B cell (primary cell): Measurements from ENCODE around the gene AKAP9. TPM values are rescaled to one million over a fixed set of nuclear protein-coding genes. Genes with fewer than 3 reads are reported as not detected.
"Not testable (repeated sequence)": the region's sequence is repeated elsewhere in the genome, so short reads cannot be mapped to it uniquely, and the experiment has no call there.

ENCODE experiments used
- ATAC-seq: fragments of 200-7000 bp; cut with Tn5 transposase; one replicate; pipeline ENCODE4 v1.10.0; 2021; ENCODE audit warnings: low read depth, mild to moderate bottlenecking, moderate number of reproducible peaks, moderate library complexity
- CTCF ChIA-PET: fragments of 350-600 bp; sonication (Branson Sonifier 250); formaldehyde crosslinking; loops from one replicate; lab custom pipeline; 2021; ENCODE audit warnings: antibody characterized with exemption, inconsistent platforms; lab: Charles Lee
- POLR2A ChIA-PET: fragments of 350-600 bp; sonication (Branson Sonifier 250); formaldehyde crosslinking; loops from one replicate; lab custom pipeline; 2021; ENCODE audit warnings: antibody characterized with exemption; lab: Charles Lee
- DNase-seq: peaks from one replicate; pipeline ENCODE4 v3.0.0; 2013
- H2AFZ ChIP-seq: 2 replicates; pipeline ENCODE4 v1.6.1; 2012; ENCODE audit warnings: mild to moderate bottlenecking, low read depth, low read length; ENCODE audit not compliant: insufficient read depth, poor library complexity, severe bottlenecking
- H3K27ac ChIP-seq, 2 donors: 1 replicate in 1 of 2; 2 replicates in 1 of 2; pipeline ENCODE4 v1.5.1; 2012 to 2013; ENCODE audit warnings: low read length in 2 of 2, mild to moderate bottlenecking in 2 of 2, moderate library complexity in 1 of 2
- H3K27me3 ChIP-seq, 4 experiments: fragments of 200-600 bp in 1 of 4; sonication (generic) in 1 of 4; replicated peaks in 1 of 4; 1 replicate in 2 of 4; 2 replicates in 2 of 4; pipeline versions ENCODE4 v1.6.1 to v1.7.0; 2013 to 2016; ENCODE audit warnings: low read length in 3 of 4, mild to moderate bottlenecking in 2 of 4, mixed read lengths in 1 of 4, moderate library complexity in 1 of 4; ENCODE audit not compliant: insufficient read depth in 4 of 4, control insufficient read depth in 3 of 4; ENCODE audit errors: control extremely low read depth in 1 of 4
- H3K36me3 ChIP-seq, 2 experiments: replicated peaks in 1 of 2; 1 replicate in 1 of 2; 2 replicates in 1 of 2; pipeline versions ENCODE4 v1.6.1 to v1.7.1; 2013; ENCODE audit warnings: low read length in 1 of 2; ENCODE audit not compliant: insufficient read depth in 2 of 2, control insufficient read depth in 1 of 2; ENCODE audit errors: control extremely low read depth in 1 of 2, extremely low read depth in 1 of 2
- H3K4me1 ChIP-seq, 2 donors: fragments of 200-600 bp in 1 of 2; sonication (generic) in 1 of 2; 1 replicate in 1 of 2; 2 replicates in 1 of 2; pipeline versions ENCODE4 v1.5.1 to v1.6.1; 2013 to 2017; ENCODE audit warnings: low read length in 2 of 2; ENCODE audit not compliant: control insufficient read depth in 2 of 2, insufficient read depth in 2 of 2
- H3K4me2 ChIP-seq: replicated peaks from 2 replicates; pipeline ENCODE3; 2012; ENCODE audit warnings: mild to moderate bottlenecking, low read depth, low read length; ENCODE audit not compliant: poor library complexity, severe bottlenecking
- H3K4me3 ChIP-seq, 5 experiments: fragments of 200-600 bp in 1 of 5; sonication (generic) in 1 of 5; 1 replicate in 3 of 5; 2 replicates in 2 of 5; pipeline versions ENCODE4 v1.5.1 to v1.7.0; 2011 to 2016; ENCODE audit warnings: low read length in 4 of 5, mild to moderate bottlenecking in 4 of 5, low read depth in 2 of 5, control low read depth in 1 of 5, moderate library complexity in 1 of 5; ENCODE audit not compliant: insufficient read depth in 1 of 5; ENCODE audit errors: control extremely low read depth in 1 of 5, extremely low read depth in 1 of 5
- H3K79me2 ChIP-seq: fragments of 200-600 bp; sonication (generic); one replicate; pipeline ENCODE4 v1.6.0; 2016; ENCODE audit warnings: low read length; ENCODE audit not compliant: control insufficient read depth, insufficient read depth
- H3K9ac ChIP-seq: fragments of 200-600 bp; sonication (generic); 2 replicates; pipeline ENCODE4 v1.6.1; 2017; ENCODE audit warnings: mild to moderate bottlenecking, low read length, moderate library complexity
- H3K9me3 ChIP-seq, 3 donors: one replicate each; pipeline versions ENCODE4 v1.6.1 to v1.7.1; 2013; ENCODE audit warnings: low read length in 2 of 3; ENCODE audit not compliant: control insufficient read depth in 2 of 3, insufficient read depth in 1 of 3; ENCODE audit errors: control extremely low read depth in 1 of 3
- H4K20me1 ChIP-seq: 2 replicates; pipeline ENCODE4 v1.6.0; 2012; ENCODE audit warnings: mild to moderate bottlenecking, low read length; ENCODE audit not compliant: insufficient read depth, control insufficient read depth, poor library complexity, severe bottlenecking
- H3K27ac Mint-ChIP-seq: one replicate; pipeline ENCODE4 v1.8.0; 2021; ENCODE audit warnings: mixed read lengths
- H3K27me3 Mint-ChIP-seq: one replicate; pipeline ENCODE4 v1.8.0; 2021; ENCODE audit warnings: mixed read lengths
- H3K4me1 Mint-ChIP-seq: one replicate; pipeline ENCODE4 v1.8.0; 2021; ENCODE audit warnings: mixed read lengths
- H3K4me3 Mint-ChIP-seq: one replicate; pipeline ENCODE4 v1.8.0; 2021; ENCODE audit warnings: mixed read lengths
- H3K9me3 Mint-ChIP-seq: one replicate; pipeline ENCODE4 v1.8.0; 2022; ENCODE audit warnings: mixed read lengths; ENCODE audit not compliant: insufficient read depth
- EZH2 ChIP-seq: IDR thresholded peaks from 2 replicates; pipeline ENCODE4 v1.6.1; 2012; ENCODE audit warnings: borderline replicate concordance, low read depth, mild to moderate bottlenecking, moderate library complexity, low read length; ENCODE audit not compliant: insufficient read depth, poor library complexity, severe bottlenecking
- WGBS: methylation state at CpG from one replicate; pipeline ENCODE4 v1.1.5; 2013; ENCODE audit warnings: missing lambda C conversion rate; ENCODE audit not compliant: insufficient coverage; 5-methylcytosine and 5-hydroxymethylcytosine counted together
- intact Hi-C: fragments of 100-400 bp; cut with micrococcal nuclease; formaldehyde crosslinking; loops from one replicate; pipeline ENCODE4 v1.10.0; 2022
- polyA plus RNA-seq: library from polyadenylated mRNA; depleted of rRNA; stranded (reverse); fragments of >200 nt; gene quantifications from 2 replicates; pipeline ENCODE4 v1.2.3, GENCODE V29; 2012
- total RNA-seq, 2 donors: library from RNA; stranded (reverse); fragments of 120-200 nt in 1 of 2; gene quantifications; 1 replicate in 1 of 2; 2 replicates in 1 of 2; pipeline versions ENCODE4 v1.2.3 to v1.2.4, GENCODE V29; 2013 to 2022
- TF ChIP-seq, protein P1 (sequence below): fragments of 200-600 bp; IDR thresholded peaks from one replicate; pipeline ENCODE4 v1.8.0; 2022; ENCODE audit warnings: antibody characterized with exemption, mild to moderate bottlenecking

AKAP9 gene
- total and polyA plus RNA-seq, 2 donors (not counting 1 experiment from before 2014, with no cell fraction given), result 19.3 to 106 TPM

DNA sequence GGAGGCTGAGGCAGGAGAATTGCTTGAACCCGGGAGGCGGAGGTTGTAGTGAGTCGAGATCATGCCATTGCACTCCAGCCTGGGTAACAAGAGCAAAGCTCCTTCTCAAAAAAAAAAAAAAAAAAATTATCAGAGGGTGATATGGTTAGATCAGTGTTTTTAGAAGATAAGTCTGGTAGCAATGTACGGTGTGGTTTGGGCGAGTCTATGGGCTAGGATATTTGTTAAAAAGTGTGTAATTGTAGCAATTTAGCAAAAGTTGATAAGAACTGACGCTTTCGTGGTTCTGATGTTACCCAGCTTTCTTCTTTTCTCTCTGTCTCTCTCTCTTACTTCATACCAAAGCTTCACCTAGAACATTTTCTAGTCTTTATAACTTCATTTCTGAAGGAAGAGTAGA lies 200.5 kb downstream of the AKAP9 start:
- H3K27me3 Mint-ChIP-seq, result no peaks in the 10 kb centered on the region
- no peaks in the 10 kb centered on the region for H3K9me3 Mint-ChIP-seq
- no peak overlapping the region for H3K4me2 ChIP-seq
- H3K27ac Mint-ChIP-seq, result no peak overlapping the region
- H3K27me3 ChIP-seq, result no peaks in the 10 kb centered on the region
- H3K27ac ChIP-seq, result no peak overlapping the region
- H3K79me2 ChIP-seq, result no peaks in the 10 kb centered on the region
- no peaks in the 10 kb centered on the region for H3K4me1 Mint-ChIP-seq
- DNase-seq, result no peak
- no peaks in the 10 kb centered on the region for H3K4me1 ChIP-seq
- no peak overlapping the region for H3K4me3 ChIP-seq
- H2AFZ ChIP-seq, result no peak overlapping the region
- no peak for ATAC-seq
- no peak for TF ChIP-seq EZH2
- TF ChIP-seq, protein P1, sequence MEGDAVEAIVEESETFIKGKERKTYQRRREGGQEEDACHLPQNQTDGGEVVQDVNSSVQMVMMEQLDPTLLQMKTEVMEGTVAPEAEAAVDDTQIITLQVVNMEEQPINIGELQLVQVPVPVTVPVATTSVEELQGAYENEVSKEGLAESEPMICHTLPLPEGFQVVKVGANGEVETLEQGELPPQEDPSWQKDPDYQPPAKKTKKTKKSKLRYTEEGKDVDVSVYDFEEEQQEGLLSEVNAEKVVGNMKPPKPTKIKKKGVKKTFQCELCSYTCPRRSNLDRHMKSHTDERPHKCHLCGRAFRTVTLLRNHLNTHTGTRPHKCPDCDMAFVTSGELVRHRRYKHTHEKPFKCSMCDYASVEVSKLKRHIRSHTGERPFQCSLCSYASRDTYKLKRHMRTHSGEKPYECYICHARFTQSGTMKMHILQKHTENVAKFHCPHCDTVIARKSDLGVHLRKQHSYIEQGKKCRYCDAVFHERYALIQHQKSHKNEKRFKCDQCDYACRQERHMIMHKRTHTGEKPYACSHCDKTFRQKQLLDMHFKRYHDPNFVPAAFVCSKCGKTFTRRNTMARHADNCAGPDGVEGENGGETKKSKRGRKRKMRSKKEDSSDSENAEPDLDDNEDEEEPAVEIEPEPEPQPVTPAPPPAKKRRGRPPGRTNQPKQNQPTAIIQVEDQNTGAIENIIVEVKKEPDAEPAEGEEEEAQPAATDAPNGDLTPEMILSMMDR, result no peak
- POLR2A ChIA-PET, result interaction anchor here (0.6 kb wide), 1 partner anchor 42 kb away, joined by 4 read pairs; no protein-coding TSS in a partner anchor
- peaks cover 0 to 6% (median 0%) of the 10 kb centered on the region in 3 donors for H3K9me3 ChIP-seq
- no CpG with 5 or more reads among the region's 7 CpGs for WGBS
- H3K9ac ChIP-seq, result no peak overlapping the region
- CTCF ChIA-PET, result no interaction called here
- no peaks in the 10 kb centered on the region for H4K20me1 ChIP-seq
- H3K4me3 Mint-ChIP-seq, result no peak overlapping the region
- intact Hi-C loops, result no loop called here
- H3K36me3 ChIP-seq, result no peaks in the 10 kb centered on the region

GRCh38 chr7:92142791-92143190 lies 202.1 kb downstream of the AKAP9 start:
- ATAC-seq, H3K27me3 ChIP-seq, H3K27ac Mint-ChIP-seq, POLR2A ChIA-PET, H3K4me3 ChIP-seq, intact Hi-C loops, H3K4me1 ChIP-seq, H3K4me3 Mint-ChIP-seq, H3K4me1 Mint-ChIP-seq, H3K27ac ChIP-seq, H2AFZ ChIP-seq, DNase-seq, H4K20me1 ChIP-seq, H3K9ac ChIP-seq, H3K79me2 ChIP-seq, H3K36me3 ChIP-seq, H3K9me3 ChIP-seq, H3K9me3 Mint-ChIP-seq, H3K4me2 ChIP-seq, H3K27me3 Mint-ChIP-seq: not testable (repeated sequence)
- CTCF ChIA-PET, result interaction anchor here (1.0 kb wide), 1 partner anchor 10 kb away, joined by 3 read pairs; no protein-coding TSS in a partner anchor
- WGBS, result 91% methylated on average over 7 of the region's 9 CpGs

DNA sequence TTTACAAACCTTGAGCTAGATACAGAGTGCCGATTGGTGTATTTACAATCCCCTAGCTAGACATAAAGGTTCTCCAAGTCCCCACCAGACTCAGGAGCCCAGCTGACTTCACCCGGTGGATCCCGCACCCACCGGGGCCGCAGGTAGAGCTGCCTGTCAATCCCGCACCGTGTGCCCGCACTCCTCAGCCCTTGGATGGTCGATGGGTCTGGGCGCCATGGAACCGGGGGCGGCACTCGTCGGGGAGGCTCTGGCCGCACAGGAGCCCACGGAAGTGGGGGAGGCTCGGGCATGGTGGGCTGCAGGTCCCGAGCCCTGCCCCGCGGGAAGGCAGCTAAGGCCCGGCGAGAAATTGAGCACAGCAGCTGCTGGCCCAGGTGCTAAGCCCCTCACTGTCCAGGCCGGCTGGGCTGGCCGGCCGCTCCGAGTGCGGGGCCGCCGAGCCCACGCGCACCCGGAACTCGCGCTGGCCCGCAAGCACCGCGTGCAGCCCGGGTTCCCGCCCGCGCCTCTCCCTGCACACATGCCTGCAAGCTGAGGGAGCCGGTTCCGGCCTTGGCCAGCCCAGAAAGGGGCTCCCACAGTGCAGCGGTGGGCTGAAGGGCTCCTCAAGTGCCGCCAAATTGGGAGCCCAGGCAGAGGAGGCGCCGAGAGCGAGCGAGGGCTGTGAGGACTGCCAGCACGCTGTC lies 202.7 kb downstream of the AKAP9 start:
- H3K27ac ChIP-seq, H3K4me1 Mint-ChIP-seq, H3K27me3 ChIP-seq, CTCF ChIA-PET, H3K4me3 Mint-ChIP-seq, H4K20me1 ChIP-seq, H3K9me3 Mint-ChIP-seq, H3K27me3 Mint-ChIP-seq, H3K4me2 ChIP-seq, intact Hi-C loops, H3K4me3 ChIP-seq, DNase-seq, H3K4me1 ChIP-seq, H3K79me2 ChIP-seq, H3K27ac Mint-ChIP-seq, H3K36me3 ChIP-seq, H2AFZ ChIP-seq, H3K9me3 ChIP-seq, POLR2A ChIA-PET, H3K9ac ChIP-seq, ATAC-seq: not testable (repeated sequence)
- WGBS, result 93% methylated on average over 42 of the region's 50 CpGs
